ENCODE measurements around the gene LRRC8D. TPM values are rescaled to one million over a fixed set of nuclear protein-coding genes. Genes with fewer than 3 reads are reported as not detected.
A peak's percentile ranks its signal among the peaks of the same experiment; 100 is the strongest.

Gene LRRC8D
- total and polyA plus RNA-seq, 2 donors from 2014 or later: 16.3 to 36.6 TPM

DNA sequence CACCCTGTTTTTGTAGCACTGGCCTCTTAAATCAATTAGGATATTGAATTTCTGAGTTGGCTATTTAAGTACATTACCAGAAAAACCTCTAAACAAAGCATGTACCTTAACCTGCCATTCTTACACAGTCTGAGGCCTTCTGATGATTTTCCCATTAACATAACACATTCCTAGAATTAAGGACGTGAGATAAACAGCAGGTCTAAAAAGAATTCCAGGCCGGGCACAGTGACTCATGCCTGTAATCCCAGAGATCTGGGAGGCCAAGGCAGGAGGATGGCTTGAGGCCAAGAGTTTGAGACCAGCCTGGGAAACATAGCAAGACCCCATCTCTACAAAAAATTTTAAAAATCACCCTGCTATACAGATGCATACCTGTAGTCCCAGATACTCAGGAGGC, 18.0 kb upstream of the LRRC8D start:
- no peak for FAIRE-seq
- intact Hi-C loops (cut with DNase I): loop anchor here (5.0 kb wide), 1 partner anchor 184 kb away; no protein-coding TSS in a partner anchor
- DNase-seq: no peak
- Histone ChIP-seq H3K9me3 (ENCODE audit: control insufficient read depth in 2 of 3, insufficient read depth in 1 of 3, low read length in 3 of 3) (no peaks in the 10 kb centered on the region), H3K36me3 (ENCODE audit: control insufficient read depth in 2 of 3, insufficient read depth in 3 of 3, low read length in 3 of 3) (no peaks in the 10 kb centered on the region), H3K4me1 (ENCODE audit: control insufficient read depth in 2 of 3, insufficient read depth in 2 of 3, low read depth in 1 of 3, low read length in 3 of 3) (no peaks in the 10 kb centered on the region), H3K27ac (ENCODE audit: low read depth in 2 of 2, low read length in 2 of 2) (no peak overlapping the region), H3K9ac (ENCODE audit: low read length in 3 of 3) (no peak overlapping the region), H3K27me3 (ENCODE audit: control insufficient read depth, insufficient read depth, low read length) (no peaks in the 10 kb centered on the region), H3K4me3 (ENCODE audit: low read length in 3 of 3) (no peak overlapping the region)
- TF ChIP-seq, protein P1, sequence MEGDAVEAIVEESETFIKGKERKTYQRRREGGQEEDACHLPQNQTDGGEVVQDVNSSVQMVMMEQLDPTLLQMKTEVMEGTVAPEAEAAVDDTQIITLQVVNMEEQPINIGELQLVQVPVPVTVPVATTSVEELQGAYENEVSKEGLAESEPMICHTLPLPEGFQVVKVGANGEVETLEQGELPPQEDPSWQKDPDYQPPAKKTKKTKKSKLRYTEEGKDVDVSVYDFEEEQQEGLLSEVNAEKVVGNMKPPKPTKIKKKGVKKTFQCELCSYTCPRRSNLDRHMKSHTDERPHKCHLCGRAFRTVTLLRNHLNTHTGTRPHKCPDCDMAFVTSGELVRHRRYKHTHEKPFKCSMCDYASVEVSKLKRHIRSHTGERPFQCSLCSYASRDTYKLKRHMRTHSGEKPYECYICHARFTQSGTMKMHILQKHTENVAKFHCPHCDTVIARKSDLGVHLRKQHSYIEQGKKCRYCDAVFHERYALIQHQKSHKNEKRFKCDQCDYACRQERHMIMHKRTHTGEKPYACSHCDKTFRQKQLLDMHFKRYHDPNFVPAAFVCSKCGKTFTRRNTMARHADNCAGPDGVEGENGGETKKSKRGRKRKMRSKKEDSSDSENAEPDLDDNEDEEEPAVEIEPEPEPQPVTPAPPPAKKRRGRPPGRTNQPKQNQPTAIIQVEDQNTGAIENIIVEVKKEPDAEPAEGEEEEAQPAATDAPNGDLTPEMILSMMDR (IDR thresholded peaks at IDR 0.05; ENCODE audit: borderline replicate concordance, extremely low read depth, insufficient read depth): no peak

DNA sequence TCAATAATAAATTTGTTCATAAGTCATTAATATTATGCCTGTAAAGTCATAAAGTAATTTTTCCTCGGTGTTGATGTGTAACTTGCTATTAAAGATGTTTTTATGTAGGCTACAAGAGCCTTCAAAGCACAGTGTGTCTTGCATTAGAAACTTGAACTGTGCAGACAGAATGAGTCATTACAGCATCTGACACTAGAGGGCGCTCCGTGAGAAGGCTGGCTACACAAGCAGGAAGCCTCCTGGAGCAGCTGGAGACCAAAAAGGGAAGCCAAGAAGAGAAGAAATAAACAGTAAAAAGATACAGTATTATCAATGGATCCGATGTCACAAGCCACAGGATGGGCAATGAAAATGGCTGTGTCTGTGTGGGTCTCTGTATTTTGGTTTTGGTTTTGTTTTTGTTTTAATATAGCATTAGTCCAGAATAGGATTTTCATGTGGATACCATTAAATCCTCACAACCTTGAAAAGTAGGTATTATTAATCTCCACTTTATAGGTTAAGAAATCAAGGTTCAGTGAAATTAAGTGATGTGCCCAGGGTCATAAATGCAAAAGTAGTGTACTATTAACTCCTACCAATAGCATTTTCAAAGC, 16.1 kb upstream of the LRRC8D start:
- peak; percentile 70 for FAIRE-seq
- Histone ChIP-seq H3K27ac (ENCODE audit: low read depth in 2 of 2, low read length in 2 of 2) (no peak overlapping the region), H3K9me3 (ENCODE audit: control insufficient read depth in 2 of 3, insufficient read depth in 1 of 3, low read length in 3 of 3) (no peaks in the 10 kb centered on the region), H3K27me3 (ENCODE audit: control insufficient read depth, insufficient read depth, low read length) (no peaks in the 10 kb centered on the region), H3K9ac (ENCODE audit: low read length in 3 of 3) (no peak overlapping the region), H3K36me3 (ENCODE audit: control insufficient read depth in 2 of 3, insufficient read depth in 3 of 3, low read length in 3 of 3) (no peaks in the 10 kb centered on the region), H3K4me3 (ENCODE audit: low read length in 3 of 3) (no peak overlapping the region), H3K4me1 (ENCODE audit: control insufficient read depth in 2 of 3, insufficient read depth in 2 of 3, low read depth in 1 of 3, low read length in 3 of 3) (no peaks in the 10 kb centered on the region)
- intact Hi-C loops (cut with DNase I): loop anchor here (5.0 kb wide), 1 partner anchor 183 kb away; no protein-coding TSS in a partner anchor
- peak; percentile 66 to 93 (median 88) for DNase-seq
- TF ChIP-seq, protein P1 (IDR thresholded peaks at IDR 0.05; ENCODE audit: borderline replicate concordance, extremely low read depth, insufficient read depth): peak; percentile 97

DNA sequence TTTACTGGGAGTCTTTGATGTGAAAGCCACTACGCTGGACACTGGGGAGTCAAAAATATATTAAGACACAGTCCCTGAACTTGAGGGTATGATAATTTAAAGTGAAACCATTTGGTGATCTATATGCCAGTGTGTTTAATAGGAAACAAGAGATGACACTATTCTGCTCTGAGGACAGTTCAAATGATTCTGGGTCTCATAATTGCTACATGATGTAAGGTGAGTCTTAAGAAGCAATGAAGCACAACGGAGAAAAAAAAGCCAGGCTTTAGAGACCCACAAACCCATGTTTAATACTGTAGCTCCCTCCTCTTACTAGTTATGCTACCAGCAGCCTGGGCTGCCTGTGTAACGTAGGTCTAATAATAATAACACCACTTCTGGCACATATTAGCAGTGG, 14.2 kb upstream of the LRRC8D start:
- no peak for FAIRE-seq
- Histone ChIP-seq H3K36me3 (ENCODE audit: control insufficient read depth in 2 of 3, insufficient read depth in 3 of 3, low read length in 3 of 3) (no peaks in the 10 kb centered on the region), H3K9me3 (ENCODE audit: control insufficient read depth in 2 of 3, insufficient read depth in 1 of 3, low read length in 3 of 3) (no peaks in the 10 kb centered on the region), H3K4me1 (ENCODE audit: control insufficient read depth in 2 of 3, insufficient read depth in 2 of 3, low read depth in 1 of 3, low read length in 3 of 3) (no peaks in the 10 kb centered on the region), H3K9ac (ENCODE audit: low read length in 3 of 3) (no peak overlapping the region), H3K27ac (ENCODE audit: low read depth in 2 of 2, low read length in 2 of 2) (no peak overlapping the region), H3K4me3 (ENCODE audit: low read length in 3 of 3) (no peak overlapping the region), H3K27me3 (ENCODE audit: control insufficient read depth, insufficient read depth, low read length) (no peaks in the 10 kb centered on the region)
- TF ChIP-seq, protein P1 (IDR thresholded peaks at IDR 0.05; ENCODE audit: borderline replicate concordance, extremely low read depth, insufficient read depth): no peak
- peak in 1 of 5 donors; percentile 9 for DNase-seq
- intact Hi-C loops (cut with DNase I): no loop called here

DNA sequence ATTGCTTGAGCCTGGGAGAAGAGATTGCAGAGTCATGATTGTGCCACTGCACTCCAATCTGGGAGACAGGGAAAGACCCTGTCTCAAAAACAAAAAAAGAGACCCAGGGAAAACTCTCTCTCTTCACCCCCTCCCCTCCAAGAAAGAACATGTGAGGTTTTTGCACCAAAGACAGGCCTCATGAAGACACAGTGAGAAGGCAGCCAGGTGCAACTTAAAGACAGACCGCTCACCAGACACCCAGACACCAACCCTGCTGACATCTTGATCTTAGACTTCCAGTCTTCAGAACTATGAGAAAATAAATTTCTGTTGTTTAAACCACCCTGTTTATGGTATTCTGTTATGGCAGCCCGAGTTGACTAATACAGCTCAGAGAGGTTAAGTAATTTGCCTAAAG, 13.3 kb upstream of the LRRC8D start:
- no peaks in the 10 kb centered on the region for H3K36me3 ChIP-seq (ENCODE audit: control insufficient read depth in 2 of 3, insufficient read depth in 3 of 3, low read length in 3 of 3)
- intact Hi-C loops (cut with DNase I): no loop called here

More for the DNA sequence above, 13.3 kb upstream of the LRRC8D start:
- no peaks in the 10 kb centered on the region for H3K4me1 ChIP-seq (ENCODE audit: control insufficient read depth in 2 of 3, insufficient read depth in 2 of 3, low read depth in 1 of 3, low read length in 3 of 3)
- H3K27ac ChIP-seq (ENCODE audit: low read depth in 2 of 2, low read length in 2 of 2): no peak overlapping the region
- H3K27me3 ChIP-seq (ENCODE audit: control insufficient read depth, insufficient read depth, low read length): no peaks in the 10 kb centered on the region
- DNase-seq (no peak), FAIRE-seq (no peak)
- no peak overlapping the region for H3K9ac ChIP-seq (ENCODE audit: low read length in 3 of 3)
- H3K9me3 ChIP-seq (ENCODE audit: control insufficient read depth in 2 of 3, insufficient read depth in 1 of 3, low read length in 3 of 3): no peaks in the 10 kb centered on the region
- TF ChIP-seq, protein P1 (IDR thresholded peaks at IDR 0.05; ENCODE audit: borderline replicate concordance, extremely low read depth, insufficient read depth): no peak
- H3K4me3 ChIP-seq (ENCODE audit: low read length in 3 of 3): no peak overlapping the region

All from kidney (tissue), 14 donors.